Hepatocyte (in vitro differentiated cells): ENCODE data around the gene FCHO1. TPM values are rescaled to one million over a fixed set of nuclear protein-coding genes. Genes with fewer than 3 reads are reported as not detected.

ENCODE experiments used
- DNase-seq: peaks from one replicate; pipeline ENCODE4 v3.0.0-alpha.2; 2016; ENCODE audit warnings: low spot score
- H2AFZ ChIP-seq: fragments of 200-600 bp; sonication (generic); 2 replicates; pipeline ENCODE4 v1.6.0; 2016; ENCODE audit warnings: antibody characterized with exemption, mild to moderate bottlenecking
- H3K27ac ChIP-seq: fragments of 200-600 bp; sonication (generic); 2 replicates; pipeline ENCODE4 v1.5.1; 2016; ENCODE audit warnings: mild to moderate bottlenecking
- H3K27me3 ChIP-seq: fragments of 200-600 bp; sonication (generic); 2 replicates; pipeline ENCODE4 v1.6.1; 2016
- H3K36me3 ChIP-seq: fragments of 200-600 bp; sonication (generic); replicated peaks from 2 replicates; pipeline ENCODE4 v1.5.1; 2016; ENCODE audit warnings: low read depth; ENCODE audit not compliant: insufficient read depth
- H3K4me1 ChIP-seq: fragments of 200-600 bp; sonication (generic); 2 replicates; pipeline ENCODE4 v1.5.1; 2016; ENCODE audit warnings: mild to moderate bottlenecking, moderate library complexity; ENCODE audit not compliant: insufficient read depth
- H3K4me2 ChIP-seq: fragments of 200-600 bp; sonication (generic); 2 replicates; pipeline ENCODE4 v1.6.0; 2016
- H3K4me3 ChIP-seq: fragments of 200-600 bp; sonication (generic); 2 replicates; pipeline ENCODE4 v1.5.1; 2016; ENCODE audit warnings: mild to moderate bottlenecking
- H3K79me2 ChIP-seq: fragments of 200-600 bp; sonication (generic); 2 replicates; pipeline ENCODE4 v1.6.0; 2017; ENCODE audit warnings: mild to moderate bottlenecking
- H3K9me2 ChIP-seq: fragments of 200-600 bp; sonication (generic); replicated peaks from 2 replicates; pipeline ENCODE4 v1.6.0; 2017; ENCODE audit warnings: mild to moderate bottlenecking; ENCODE audit not compliant: insufficient read depth
- H3K9me3 ChIP-seq: fragments of 200-600 bp; sonication (generic); 2 replicates; pipeline ENCODE4 v1.5.1; 2016; ENCODE audit warnings: low read depth, mild to moderate bottlenecking
- H4K20me1 ChIP-seq: fragments of 200-600 bp; sonication (generic); 2 replicates; pipeline ENCODE4 v1.6.0; 2016; ENCODE audit warnings: mild to moderate bottlenecking; ENCODE audit not compliant: insufficient read depth, poor library complexity, severe bottlenecking
- CTCF ChIP-seq: fragments of 200-600 bp; sonication (generic); IDR thresholded peaks from 2 replicates; pipeline ENCODE4 v1.5.1; 2016; ENCODE audit warnings: antibody characterized with exemption, mild to moderate bottlenecking; ENCODE audit not compliant: poor library complexity
- EZH2 ChIP-seq: fragments of 200-600 bp; sonication (generic); IDR thresholded peaks from 2 replicates; pipeline ENCODE4 v1.6.1; 2016; ENCODE audit warnings: antibody characterized with exemption, mild to moderate bottlenecking, borderline replicate concordance
- EZH2phosphoT487 ChIP-seq: fragments of 200-600 bp; sonication (generic); IDR thresholded peaks from one replicate; pipeline ENCODE4 v1.6.1; 2018; ENCODE audit warnings: antibody characterized with exemption, mild to moderate bottlenecking, low read depth, moderate library complexity; ENCODE audit not compliant: unreplicated experiment, severe bottlenecking
- WGBS: methylation state at CpG from one replicate; pipeline ENCODE4 v1.1.6; 2016; ENCODE audit warnings: low lambda C conversion rate; ENCODE audit errors: missing lambda C conversion rate; 5-methylcytosine and 5-hydroxymethylcytosine counted together
- polyA plus RNA-seq: library from polyadenylated mRNA; unstranded; fragments of >200 nt; fragmentation: Nextera tagmentation; extraction: Ambion mirVana; gene quantifications from 2 replicates; pipeline ENCODE4 v1.2.1, GENCODE V29; 2016
- total RNA-seq: library from RNA; depleted of rRNA; stranded (reverse); fragments of >200 nt; gene quantifications from 2 replicates; pipeline ENCODE4 v1.2.3, GENCODE V29; 2014

Gene FCHO1
- total and polyA plus RNA-seq, 2 experiments from 2014 or later: 1.9 to 2.1 TPM

GRCh38 chr19:17805427-17805826, 54.1 kb downstream of the FCHO1 start:
- WGBS: 80% methylated on average over 4 of the region's 4 CpGs
- Histone ChIP-seq H3K27ac (no peak overlapping the region), H4K20me1 (no peaks in the 10 kb centered on the region), H3K79me2 (peaks cover 14% of the 10 kb centered on the region), H3K4me1 (no peaks in the 10 kb centered on the region), H3K36me3 (no peaks in the 10 kb centered on the region), H3K9me3 (no peaks in the 10 kb centered on the region), H3K9me2 (no peaks in the 10 kb centered on the region), H3K27me3 (no peaks in the 10 kb centered on the region), H2AFZ (no peak overlapping the region), H3K4me3 (no peak overlapping the region), H3K4me2 (no peak overlapping the region)
- DNase-seq: no peak
- TF ChIP-seq EZH2 (no peak), CTCF (no peak), EZH2phosphoT487 (no peak)

GRCh38 chr19:17806945-17807344, 55.7 kb downstream of the FCHO1 start:
- TF ChIP-seq EZH2phosphoT487 (no peak), EZH2 (no peak), CTCF (no peak)
- H2AFZ ChIP-seq: no peak overlapping the region
- no peaks in the 10 kb centered on the region for H3K27me3 ChIP-seq
- H3K4me1 ChIP-seq: no peaks in the 10 kb centered on the region
- H3K9me2 ChIP-seq: no peaks in the 10 kb centered on the region
- no peaks in the 10 kb centered on the region for H4K20me1 ChIP-seq
- H3K27ac ChIP-seq: no peak overlapping the region
- no peak overlapping the region for H3K4me3 ChIP-seq
- no peaks in the 10 kb centered on the region for H3K9me3 ChIP-seq
- H3K36me3 ChIP-seq: no peaks in the 10 kb centered on the region
- H3K79me2 ChIP-seq: no peaks in the 10 kb centered on the region
- no peak for DNase-seq
- 73% methylated on average over 3 of the region's 3 CpGs for WGBS
- H3K4me2 ChIP-seq: no peak overlapping the region

- no peak overlapping the region for H3K4me3 ChIP-seq
- H3K36me3 ChIP-seq: no peaks in the 10 kb centered on the region
- no peak overlapping the region for H3K4me2 ChIP-seq
- no peaks in the 10 kb centered on the region for H3K79me2 ChIP-seq
- no peak for TF ChIP-seq EZH2phosphoT487
- no peak for TF ChIP-seq CTCF
- TF ChIP-seq EZH2: no peak
- no peak overlapping the region for H2AFZ ChIP-seq
- no peaks in the 10 kb centered on the region for H3K9me3 ChIP-seq
- no peaks in the 10 kb centered on the region for H4K20me1 ChIP-seq
- H3K4me1 ChIP-seq: no peaks in the 10 kb centered on the region
- H3K9me2 ChIP-seq: no peaks in the 10 kb centered on the region
- H3K27ac ChIP-seq: no peak overlapping the region
- DNase-seq: no peak
- WGBS: 92% methylated on average over 26 of the region's 38 CpGs
- H3K27me3 ChIP-seq: no peaks in the 10 kb centered on the region
Observed at GRCh38 chr19:17807731-17808316, 56.5 kb downstream of the FCHO1 start.

GRCh38 chr19:17811103-17811502, 59.8 kb downstream of the FCHO1 start:
- Histone ChIP-seq H3K36me3 (no peaks in the 10 kb centered on the region), H3K4me1 (no peaks in the 10 kb centered on the region), H3K27ac (no peak overlapping the region), H3K4me3 (no peak overlapping the region), H4K20me1 (no peaks in the 10 kb centered on the region), H3K9me3 (no peaks in the 10 kb centered on the region), H3K4me2 (no peak overlapping the region), H3K79me2 (no peaks in the 10 kb centered on the region), H2AFZ (no peak overlapping the region), H3K27me3 (no peaks in the 10 kb centered on the region), H3K9me2 (no peaks in the 10 kb centered on the region)
- WGBS: 100% methylated on average over 2 of the region's 2 CpGs
- TF ChIP-seq CTCF (no peak), EZH2phosphoT487 (no peak), EZH2 (no peak)
- no peak for DNase-seq
